Measurements from ENCODE around the gene CPZ.

Gene CPZ

DNA sequence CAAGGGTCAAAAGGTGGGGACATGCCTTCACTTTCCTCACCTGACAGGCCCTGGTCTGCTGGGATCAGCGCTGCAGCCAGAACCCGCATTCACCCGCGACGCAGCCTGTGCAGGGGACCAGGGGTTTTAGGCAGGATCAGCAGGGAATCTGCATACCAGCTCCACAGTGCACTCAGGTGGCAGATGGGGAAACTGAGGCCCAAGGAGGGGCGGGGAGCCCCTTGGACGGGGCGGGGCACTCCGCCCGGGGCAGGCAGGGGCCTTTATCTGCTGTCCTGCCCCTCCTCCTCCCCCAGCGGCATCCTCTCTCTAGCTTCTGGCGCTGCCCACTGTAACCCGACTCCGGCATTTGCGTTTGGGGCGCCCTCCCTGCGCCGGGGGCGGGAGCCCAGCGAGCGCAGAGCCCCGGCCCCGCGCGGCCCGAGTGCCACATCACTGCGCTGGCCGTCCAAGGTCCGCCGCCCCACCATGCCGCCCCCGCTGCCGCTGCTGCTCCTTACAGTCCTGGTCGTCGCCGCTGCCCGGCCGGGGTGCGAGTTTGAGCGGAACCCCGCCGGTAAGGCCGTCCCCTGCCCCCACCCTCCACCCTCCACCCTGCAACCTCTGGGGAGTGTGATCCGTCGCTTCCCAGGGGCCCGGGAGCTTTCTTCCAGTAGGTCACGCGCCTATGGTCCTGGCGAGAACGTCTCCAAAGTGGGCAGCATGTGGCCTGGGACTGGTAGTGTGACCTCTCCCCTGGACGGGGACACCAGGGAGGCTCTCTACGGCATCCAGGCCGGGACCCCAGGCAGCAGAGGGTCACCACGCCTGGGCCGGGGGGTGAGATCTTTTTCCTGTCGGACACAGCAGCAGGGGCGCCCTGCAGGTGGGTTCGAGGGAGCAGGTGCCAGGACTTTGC, at the start of gene CPZ:
CPZ (plus strand) TSS at position 400 of the 898 bp plus-strand sequence; CDS start at position 469, 69 bp downstream.
- FAIRE-seq = no peak

DNA sequence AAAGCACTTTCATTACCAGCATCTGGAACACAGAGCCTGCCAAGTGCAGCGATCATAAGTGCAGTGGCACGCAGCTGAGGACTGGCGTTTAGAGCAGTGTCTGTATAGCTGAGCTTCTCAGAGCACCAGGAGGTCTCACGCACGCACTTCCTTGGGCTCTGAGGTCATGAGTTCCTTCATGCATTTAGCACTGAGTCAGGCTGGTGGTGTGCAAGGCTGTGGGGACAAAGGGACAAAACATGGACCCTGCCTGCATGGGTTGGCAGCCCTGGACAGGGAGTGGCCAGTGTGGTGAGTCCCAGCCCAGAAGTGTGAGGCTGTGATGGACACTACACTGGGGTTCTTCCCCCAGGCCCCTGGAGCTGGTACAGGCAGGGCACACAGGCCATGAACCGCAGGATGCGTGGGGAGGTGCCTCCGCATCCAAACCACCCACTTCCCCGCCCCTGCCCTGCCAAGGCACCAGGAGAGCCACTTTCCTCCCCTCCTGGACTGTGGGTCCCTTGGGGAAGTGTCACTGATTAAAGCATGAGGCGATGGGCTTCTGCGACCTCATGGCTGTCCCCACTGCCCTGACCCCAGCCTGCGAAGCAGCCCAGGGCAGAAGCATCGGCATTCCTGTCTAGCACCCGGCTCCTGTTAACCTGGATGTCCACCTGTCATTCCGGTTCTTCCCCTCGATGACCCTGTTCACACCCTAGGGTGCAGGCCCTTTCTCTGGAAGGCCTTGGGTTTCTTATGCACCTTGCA, 49.6 kb upstream of the CPZ start:
- FAIRE-seq = no peak

DNA sequence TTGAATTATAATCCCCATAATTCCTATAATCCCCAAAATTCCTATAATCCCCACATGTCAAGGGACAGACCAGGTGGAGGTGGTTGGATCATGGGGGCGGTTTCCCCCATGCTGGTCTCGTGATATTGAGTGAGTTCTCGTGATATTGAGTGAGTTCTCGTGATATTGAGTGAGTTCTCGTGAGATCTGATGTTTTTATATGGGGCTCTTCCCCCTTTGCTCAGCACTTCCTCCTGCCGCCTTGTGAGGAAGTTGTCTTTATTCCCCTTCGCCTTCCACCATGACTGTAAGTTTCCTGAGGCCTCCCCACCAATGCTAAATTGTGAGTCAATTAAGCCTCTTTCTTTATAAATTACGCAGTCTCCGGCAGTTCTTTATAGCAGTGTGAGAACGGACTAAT, 48.9 kb upstream of the CPZ start:
- FAIRE-seq = no peak

DNA sequence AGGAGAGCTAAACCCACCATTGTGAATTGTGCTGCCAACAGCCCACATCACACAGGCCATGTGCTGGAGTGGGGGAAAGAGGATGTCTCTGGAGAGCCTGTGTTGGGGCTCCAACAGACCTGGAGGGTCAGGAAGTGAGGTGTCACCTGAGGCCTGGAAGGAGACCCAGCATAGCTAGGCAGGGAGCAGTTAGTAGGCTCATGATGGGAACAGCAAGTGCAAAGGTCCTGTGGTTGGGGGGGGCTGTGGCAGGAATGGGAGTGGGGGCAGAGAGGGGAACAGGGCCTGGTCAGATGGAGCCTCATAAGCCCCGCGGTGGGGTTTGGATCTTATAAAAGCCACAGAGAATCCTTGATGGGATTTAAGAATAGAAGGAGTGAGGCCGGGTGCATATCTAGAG, 48.3 kb upstream of the CPZ start:
- FAIRE-seq = no peak

DNA sequence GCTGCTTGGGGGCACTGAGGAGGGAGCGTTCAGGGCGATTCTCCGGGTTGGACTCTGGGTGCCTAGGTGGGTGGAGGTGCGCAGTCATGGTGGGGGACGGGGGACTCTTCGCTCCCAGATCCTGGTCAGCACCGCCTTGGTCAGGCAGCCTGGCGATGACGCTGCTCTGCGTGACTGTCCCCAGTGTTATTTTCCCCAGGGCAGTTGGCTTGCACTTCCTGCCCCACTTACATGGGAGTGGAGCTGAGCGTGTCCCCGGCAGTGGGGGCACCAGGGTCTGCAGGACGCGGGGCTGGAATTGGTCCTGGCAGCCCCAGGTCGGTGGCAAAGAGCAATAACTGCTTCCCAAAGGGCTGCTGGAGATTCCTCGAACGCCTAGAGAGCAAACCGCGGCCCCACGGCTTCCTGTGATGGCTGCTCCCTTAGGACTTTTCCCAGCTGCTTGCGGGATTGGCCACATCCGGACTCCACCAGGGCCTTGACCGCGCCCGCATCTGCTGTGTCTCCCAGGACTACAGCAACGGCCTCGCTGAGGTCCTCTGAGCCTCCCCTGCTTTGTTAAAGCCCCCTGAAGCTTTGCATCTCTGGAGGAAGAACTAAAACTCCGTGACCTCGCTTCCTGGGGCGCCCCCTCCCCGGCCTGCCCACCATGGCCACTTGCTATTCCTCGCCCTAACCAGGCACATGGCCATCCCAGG, 47.7 kb upstream of the CPZ start:
- no peak for FAIRE-seq

DNA sequence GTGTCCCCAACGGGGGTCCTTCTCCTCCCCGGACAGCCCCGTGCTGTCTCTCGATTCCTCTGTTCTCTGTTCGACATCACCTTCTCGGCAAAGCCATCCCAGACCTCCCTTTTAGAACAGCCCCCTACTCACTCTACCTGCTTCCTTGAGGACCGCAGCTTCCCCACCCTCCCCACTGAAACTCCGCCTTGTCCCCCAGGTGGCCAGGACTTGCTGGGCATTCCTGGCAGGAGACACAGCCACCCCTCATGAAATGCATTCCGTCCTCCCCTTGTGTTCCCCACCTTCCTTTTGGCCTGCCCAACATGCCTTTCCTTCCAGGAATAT, 47.2 kb upstream of the CPZ start:
- no peak for FAIRE-seq

DNA sequence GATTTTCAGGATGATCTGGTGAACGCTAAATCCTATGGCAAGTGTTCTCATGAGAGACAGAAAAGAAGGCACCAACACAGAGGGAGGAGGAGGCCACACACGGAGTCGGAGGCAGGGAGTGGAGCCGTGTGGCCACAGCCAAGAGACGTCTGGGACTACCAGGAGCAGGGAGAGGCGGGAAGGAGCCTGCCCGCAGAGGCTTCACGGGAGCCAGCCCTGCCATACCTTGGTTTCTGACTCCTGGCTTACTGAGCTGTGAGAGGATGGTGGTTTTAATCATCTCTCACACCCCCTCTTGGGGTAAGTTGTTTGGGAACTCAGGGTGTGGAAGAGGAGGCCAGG, 45.8 kb upstream of the CPZ start:
- FAIRE-seq = no peak

DNA sequence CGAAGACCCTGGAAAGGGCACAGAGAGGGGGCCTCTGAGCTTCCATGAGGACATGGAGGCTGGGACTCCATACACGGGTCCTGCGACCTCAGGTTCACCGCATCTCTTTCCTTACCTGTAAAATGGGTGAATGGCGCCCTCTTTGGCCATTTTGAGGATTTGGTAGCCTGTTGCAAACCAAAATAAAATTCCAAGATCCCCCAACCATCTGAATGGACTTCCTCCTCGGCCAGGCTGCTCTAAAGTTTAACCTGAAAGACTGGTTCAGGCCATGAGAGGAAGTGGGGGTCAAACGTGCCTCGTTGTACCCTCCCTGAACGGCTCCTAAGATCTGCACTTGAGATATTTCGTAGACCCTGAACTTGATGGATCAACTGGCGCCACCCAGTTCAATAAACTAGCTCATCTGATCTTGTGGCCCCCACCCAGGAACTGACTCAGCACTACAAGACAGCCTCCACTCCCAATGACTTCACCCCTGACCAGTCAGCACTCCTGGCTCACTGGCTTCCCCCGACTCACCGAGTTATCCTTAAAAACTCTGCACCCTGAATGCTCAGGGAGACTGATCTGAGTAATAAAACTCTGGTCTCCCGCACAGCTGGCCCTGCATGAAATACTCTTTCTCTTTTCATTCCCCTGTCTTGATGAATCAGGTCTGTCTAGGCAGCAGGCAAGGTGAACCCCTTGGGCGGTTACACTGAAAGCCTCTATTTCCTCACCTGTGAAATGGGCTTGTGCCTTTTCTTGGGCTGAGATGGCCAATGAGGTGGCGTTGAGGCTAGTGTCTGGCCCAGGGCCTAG, 45.3 kb upstream of the CPZ start:
- no peak for FAIRE-seq

DNA sequence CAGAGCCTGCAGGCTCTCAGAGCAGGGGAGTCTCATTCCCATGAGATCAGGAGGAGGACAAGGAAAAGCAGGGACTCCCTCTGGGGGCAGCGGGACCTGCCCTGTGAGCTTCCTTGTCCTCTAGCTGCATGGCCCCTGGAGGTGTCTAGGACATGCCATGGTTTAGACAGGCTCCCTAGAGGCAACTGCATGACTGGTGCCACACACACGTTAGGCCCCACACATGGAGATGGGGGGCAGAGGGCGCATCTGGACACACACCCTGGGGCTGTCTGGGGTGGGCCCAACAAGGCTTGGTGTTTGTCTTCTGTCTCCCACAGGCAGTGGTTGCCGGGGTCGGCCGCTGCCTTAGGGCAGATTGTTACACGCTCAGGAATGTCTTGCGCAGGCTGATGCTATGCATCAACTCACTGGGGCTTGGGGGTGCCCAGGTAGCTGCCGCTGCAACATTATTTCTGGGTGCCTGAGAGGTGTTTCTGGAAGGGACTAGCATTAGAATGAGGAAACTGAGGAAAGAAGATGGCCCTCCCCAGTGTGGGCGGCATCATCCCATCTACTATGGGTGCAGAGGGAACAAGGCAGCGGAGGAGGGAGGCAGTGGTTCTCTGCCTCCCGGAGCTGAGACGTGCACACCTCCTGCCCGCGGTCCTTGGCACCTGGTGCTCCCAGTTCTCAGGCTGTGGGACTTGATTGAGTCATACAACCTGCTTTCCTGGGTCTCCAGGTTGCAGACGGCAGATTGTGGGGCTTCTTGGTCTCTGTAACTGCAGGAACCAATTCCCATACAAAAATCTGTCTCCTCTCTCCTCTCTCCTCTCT, 44.4 kb upstream of the CPZ start:
- FAIRE-seq = no peak

DNA sequence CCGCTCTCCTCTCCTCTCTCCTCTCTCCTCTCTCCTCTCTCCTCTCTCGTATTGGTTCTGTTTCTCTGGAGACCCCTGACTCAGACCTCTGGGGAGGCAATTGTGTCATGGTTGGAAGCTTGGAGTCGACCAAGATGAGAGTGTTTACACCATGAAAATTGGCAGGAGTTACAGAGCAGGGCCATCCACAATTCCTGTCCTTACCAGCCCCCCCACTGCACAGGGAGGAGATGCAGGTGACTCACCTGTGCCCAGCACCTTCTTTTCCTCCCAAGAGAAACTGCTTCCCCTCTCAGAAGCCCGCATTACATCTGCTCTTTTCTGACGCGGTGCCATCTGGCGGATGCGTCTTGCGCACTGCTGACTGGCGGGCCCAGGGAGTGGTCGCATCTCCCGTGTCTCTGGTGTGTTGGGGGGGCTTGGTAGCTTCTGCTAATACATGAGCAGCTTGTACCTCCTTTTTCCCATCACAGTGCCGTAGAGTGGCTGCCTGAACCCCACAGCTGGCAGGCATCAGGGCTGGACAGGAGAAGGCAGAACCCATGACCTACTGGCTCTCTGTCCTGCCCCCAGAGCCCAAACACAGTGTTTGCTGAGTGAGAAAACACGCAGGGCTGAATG, 43.7 kb upstream of the CPZ start:
- no peak for FAIRE-seq

DNA sequence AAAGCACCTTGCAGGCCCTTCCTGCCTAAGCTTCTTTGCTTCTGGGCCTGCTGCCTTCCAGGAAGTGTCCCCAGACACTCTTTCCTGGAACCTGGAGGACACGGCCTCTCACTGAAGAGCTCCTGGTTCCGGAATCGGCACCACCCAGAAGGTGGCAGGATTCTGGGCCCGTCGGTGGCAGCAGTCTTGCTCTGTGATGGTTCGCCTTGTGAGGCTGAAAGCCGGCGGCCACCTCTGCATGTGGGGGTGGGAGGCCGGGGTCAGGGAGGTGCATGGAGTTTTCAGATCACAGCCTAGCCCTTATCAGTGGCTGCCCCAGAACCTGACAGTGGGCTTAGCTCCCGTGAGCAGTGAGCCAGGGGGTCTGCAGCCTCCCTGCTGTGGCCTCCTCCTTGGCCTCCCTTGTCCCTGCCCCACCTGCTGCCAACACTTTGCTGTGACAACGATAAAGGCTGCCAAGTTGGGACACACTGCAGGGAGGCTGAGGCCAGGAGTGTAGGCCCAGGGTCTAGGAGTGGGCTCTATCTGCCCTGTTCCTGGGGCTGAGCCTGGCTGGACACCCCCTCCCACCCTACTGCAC, 43.1 kb upstream of the CPZ start:
- FAIRE-seq = no peak

DNA sequence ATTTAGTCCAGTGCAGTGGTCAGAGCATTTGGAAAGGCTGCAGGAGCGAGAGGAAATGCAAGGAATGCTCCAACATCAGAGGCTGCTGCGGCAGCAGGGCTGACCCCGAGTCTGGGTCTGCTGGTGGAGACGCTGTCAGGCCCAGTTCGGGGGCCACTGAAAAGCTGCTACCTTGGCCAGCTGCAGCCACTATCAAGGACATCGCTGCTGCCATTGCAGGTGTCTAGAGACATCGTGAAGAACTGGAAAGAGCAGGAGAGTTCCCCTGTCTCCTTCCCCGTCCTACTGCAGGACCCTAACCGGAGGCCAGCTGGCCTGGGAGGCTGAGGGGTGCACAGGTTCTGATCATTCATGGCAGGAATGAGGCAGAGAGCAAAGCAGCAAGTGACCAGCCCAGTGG, 41.9 kb upstream of the CPZ start:
- FAIRE-seq = no peak

DNA sequence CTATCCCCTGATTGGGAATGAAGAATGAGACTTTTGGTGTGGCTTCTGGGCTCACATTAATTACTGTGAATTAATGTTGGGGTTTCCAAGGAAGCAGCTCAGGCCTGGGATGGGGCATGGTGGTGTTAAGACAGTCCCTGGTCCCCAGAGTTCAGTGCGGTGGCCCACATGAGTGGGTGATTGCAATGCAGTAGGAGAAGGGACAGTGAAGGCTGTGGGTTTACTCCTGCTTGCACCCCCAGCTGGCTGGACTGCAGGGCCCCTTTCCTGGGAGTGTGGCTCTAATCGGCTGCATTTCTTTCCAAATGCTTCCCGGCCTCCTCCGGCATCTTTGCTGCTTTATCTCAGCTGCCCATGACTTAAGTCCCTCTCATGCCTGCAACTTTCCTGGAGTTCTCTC, 40.5 kb upstream of the CPZ start:
- no peak for FAIRE-seq

DNA sequence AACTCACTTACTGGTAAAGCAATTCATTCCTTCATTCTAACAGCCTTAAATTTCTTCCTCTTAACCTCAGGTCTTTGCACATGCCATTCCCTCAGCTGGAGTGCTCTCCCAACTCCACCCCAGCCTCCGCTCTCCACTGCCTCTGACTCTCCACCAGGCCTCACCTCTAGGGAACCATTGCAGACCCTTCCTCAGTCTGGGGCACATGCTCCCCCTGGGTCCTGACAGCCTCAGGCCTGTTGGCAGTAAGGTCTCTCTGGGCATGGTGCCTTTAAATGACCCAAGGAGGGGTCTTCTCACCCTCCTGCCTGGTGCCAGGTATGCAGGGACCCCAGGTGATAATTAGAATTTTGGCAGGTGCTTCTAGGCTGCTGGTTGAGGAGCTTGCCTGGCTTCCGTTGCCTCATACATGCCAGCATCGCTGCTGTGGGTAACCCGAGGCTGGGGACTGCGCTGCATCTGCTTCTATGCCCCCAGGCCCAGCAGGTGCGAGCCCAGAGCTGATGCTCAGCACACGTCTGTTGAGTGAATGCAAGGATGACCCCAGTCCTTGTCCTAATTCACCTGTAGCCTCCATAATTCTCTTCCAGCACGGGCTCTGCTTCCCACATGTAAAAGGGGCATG, 39.9 kb upstream of the CPZ start:
- no peak for FAIRE-seq

DNA sequence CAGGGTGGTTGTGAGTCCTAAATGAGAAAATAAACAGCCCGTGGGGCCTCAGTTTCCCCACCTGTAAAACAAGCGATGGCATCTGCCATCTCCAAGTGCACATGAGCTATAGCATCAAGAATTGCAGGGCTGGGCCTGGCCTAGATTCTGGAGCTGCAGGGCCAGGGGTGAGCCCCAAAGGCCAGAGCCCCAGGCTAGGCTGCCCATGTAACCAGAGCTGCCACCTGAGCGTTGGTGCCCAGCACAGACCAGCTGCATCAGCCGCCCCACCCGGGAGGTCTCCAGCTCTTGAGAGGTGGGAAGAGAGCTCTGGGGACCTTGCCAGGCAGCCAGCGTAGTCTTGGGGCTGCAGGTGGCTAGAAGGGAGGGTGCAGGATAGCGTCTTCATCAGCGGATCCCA, 39.3 kb upstream of the CPZ start:
- FAIRE-seq = no peak

DNA sequence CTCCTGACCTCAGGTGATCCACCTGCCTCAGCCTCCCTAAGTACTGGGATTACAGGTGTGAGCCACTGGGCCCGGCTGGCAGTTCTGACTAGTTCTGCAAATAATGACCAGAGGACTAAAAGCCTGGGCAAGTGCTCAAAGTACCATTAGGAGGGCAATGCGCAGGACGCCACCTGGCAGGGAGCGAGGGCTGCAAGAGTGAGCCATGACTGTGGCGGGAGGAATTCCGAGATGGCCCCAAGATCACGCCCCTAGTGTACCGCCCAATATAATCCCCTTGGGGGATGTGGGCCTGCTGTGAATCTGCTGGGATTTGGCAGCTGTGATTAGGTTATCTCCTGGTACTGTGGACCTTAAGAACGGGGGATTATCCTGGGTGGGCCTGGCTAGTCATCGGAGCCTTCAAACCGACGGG, 38.6 kb upstream of the CPZ start:
- FAIRE-seq = no peak

DNA sequence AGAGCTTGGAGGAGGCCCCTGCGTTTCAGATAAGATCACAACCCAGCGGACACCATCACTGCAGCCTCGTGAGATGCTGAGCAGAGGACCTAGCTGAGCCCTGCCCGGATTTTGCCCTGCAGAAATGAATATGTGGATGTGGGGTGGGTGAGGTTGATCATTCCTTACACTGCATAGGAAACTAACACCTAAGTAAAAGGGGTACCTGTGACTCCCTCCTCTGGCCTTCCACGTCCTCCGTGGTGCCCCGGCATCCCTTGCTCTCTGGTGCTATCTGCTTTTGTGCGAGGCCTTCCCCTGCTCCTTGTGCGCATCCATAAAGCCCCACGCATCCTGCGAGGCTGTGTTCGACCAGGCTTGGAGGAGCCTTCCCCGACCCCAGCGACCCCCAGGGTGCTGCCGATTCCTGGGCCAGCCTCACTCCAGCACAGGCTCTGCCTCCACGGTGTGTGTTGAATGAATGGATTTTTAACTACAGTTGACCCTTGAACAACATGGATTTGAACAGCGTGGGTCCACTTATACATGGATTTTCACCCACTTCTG, 37.9 kb upstream of the CPZ start:
- FAIRE-seq = no peak

DNA sequence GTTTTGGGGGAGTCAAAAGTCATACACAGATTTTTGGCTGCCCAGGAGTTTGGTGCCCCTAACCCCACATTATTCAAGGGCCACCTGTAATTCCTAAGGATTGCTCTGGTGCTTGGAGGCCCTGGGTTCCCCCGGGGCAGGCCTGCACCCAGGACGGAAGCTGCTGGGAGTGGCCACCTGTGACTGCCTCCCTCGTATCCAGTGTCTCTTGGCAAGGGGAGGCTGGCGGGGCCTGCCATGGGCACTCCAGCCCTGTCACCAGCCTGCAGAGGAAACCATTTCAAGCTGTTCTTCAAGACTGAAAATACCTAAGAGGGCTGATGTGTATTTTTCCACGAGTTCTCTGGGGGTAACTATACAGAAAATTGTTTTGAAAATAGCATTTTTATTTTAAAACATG, 36.8 kb upstream of the CPZ start:
- no peak for FAIRE-seq

DNA sequence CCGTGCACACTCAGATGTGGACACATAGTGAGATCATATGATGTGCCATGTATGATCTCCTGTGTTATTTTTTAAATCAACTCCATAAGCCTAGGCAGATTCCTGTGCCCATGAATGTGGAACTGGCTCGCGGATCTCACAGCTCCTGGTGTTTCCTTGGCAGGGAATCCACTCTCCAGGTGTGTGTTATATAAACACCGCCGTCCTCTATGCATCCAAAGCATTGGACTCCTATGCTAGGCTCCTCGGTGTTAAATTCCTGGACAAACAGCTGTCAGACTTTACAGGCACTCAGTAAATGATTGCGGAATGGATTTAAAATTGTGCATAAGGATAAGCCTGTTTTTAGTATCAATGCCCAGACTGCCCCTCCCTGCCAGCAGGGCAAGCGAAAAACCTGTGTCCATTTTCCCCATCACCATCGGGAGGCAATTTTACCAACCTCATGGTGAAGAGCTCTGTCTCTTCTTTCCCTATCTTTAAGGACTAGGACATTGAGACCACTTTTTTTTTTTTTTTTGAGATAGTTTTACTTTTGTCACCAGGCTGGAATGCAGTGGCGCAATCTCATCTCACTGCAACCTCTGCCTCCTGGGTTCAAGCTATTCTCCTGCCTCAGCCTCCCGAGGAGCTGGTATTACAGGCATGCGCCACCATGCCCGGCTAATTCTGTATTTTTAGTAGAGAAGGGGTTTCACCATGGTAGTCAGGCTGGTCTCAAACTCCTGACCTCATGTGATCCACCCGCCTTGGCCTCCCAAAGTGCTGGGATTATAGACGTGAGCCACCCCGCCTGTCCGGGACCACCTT, 36.0 kb upstream of the CPZ start:
- FAIRE-seq = no peak
